Measurements from ENCODE around the gene COL23A1. TPM values are rescaled to one million over a fixed set of nuclear protein-coding genes. Genes with fewer than 3 reads are reported as not detected.

The COL23A1 gene
- total and polyA plus RNA-seq, 2 donors (not counting 1 experiment from before 2014, with no cell fraction given), result 0.20 TPM; not detected in 1

DNA sequence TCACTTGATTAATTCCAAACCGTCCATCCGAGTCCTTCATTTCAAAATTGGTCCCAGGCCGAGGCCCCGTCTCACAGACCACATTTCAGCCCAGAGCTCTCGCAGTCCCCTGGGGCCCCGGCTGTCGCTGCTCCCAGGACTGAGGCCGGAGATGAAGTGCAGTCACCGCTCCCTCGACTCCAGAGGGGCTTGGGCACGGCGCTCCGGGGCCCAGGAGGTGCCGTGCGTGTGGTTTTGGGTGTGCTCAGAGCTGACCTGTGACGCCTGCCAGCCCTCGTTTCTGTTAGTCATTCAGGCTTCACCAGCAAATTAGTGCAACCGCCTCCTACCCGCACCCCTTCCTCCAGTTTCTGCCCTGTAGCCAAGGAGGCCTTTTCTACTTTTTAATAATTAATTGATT is 308.9 kb downstream of the COL23A1 start:
- POLR2A ChIA-PET, result no interaction called here

More for the DNA sequence above, 308.9 kb downstream of the COL23A1 start:
- Mint-ChIP-seq H3K9me3 (ENCODE audit: insufficient read depth) (peaks cover 13% of the 10 kb centered on the region), H3K4me3 (no peak overlapping the region), H3K27ac (no peak overlapping the region), H3K27me3 (peaks cover 18% of the 10 kb centered on the region), H3K4me1 (peaks cover 2% of the 10 kb centered on the region)
- H3K27me3 ChIP-seq (replicated peaks in 1 of 4; ENCODE audit: control extremely low read depth in 1 of 4, control insufficient read depth in 3 of 4, insufficient read depth in 4 of 4, low read length in 3 of 4), result peaks cover 0 to 10% (median 0%) of the 10 kb centered on the region in 4 experiments
- intact Hi-C loops (cut with micrococcal nuclease), result loop anchor here (5.0 kb wide), 1 partner anchor 556 kb away; no protein-coding TSS in a partner anchor
- H3K4me2 ChIP-seq (replicated peaks; ENCODE audit: low read depth, low read length, poor library complexity, severe bottlenecking), result no peak overlapping the region
- H3K27ac ChIP-seq (ENCODE audit: low read length in 2 of 2), result no peak overlapping the region
- H3K79me2 ChIP-seq (ENCODE audit: control insufficient read depth, insufficient read depth, low read length), result no peaks in the 10 kb centered on the region
- CTCF ChIA-PET, result interaction anchor here (1.1 to 4.0 kb wide), 4 partner anchors 9 to 1212 kb away, joined by 3 to 24 read pairs (median 8); no protein-coding TSS in a partner anchor
- no peaks in the 10 kb centered on the region for H3K36me3 ChIP-seq (replicated peaks in 1 of 2; ENCODE audit: control extremely low read depth in 1 of 2, control insufficient read depth in 1 of 2, extremely low read depth in 1 of 2, insufficient read depth in 2 of 2, low read length in 1 of 2)
- H2AFZ ChIP-seq (ENCODE audit: insufficient read depth, low read depth, low read length, poor library complexity, severe bottlenecking), result no peak overlapping the region
- no peak for ATAC-seq (ENCODE audit: low read depth)
- no peaks in the 10 kb centered on the region for H4K20me1 ChIP-seq (ENCODE audit: control insufficient read depth, insufficient read depth, low read length, poor library complexity, severe bottlenecking)
- TF ChIP-seq EZH2 (IDR thresholded peaks at IDR 0.05; ENCODE audit: borderline replicate concordance, insufficient read depth, low read depth, low read length, poor library complexity, severe bottlenecking) (no peak), CTCF (IDR thresholded peaks at IDR 0.05) (no peak)
- no peak for DNase-seq
- H3K4me1 ChIP-seq (ENCODE audit: control insufficient read depth in 2 of 2, insufficient read depth in 2 of 2, low read length in 2 of 2), result peaks cover 0 to 6% of the 10 kb centered on the region in 2 donors
- H3K4me3 ChIP-seq (ENCODE audit: control extremely low read depth in 1 of 5, extremely low read depth in 1 of 5, insufficient read depth in 1 of 5, low read depth in 2 of 5, low read length in 4 of 5), result no peak overlapping the region
- no peak overlapping the region for H3K9ac ChIP-seq (ENCODE audit: low read length)
- H3K9me3 ChIP-seq (ENCODE audit: control extremely low read depth in 1 of 3, control insufficient read depth in 2 of 3, insufficient read depth in 1 of 3, low read length in 2 of 3), result peaks cover 0 to 14% (median 11%) of the 10 kb centered on the region in 3 donors
- 88% methylated on average over 17 of the region's 19 CpGs for WGBS (ENCODE audit: insufficient coverage)

All from B cell (primary cell).